SK-N-DZ (cell line): ENCODE results near the gene ANKZF1.

Source experiments
- DNase-seq: peaks from one replicate; pipeline ENCODE4 v3.0.0-alpha.2; 2015; ENCODE audit warnings: low spot score

Gene ANKZF1

DNA sequence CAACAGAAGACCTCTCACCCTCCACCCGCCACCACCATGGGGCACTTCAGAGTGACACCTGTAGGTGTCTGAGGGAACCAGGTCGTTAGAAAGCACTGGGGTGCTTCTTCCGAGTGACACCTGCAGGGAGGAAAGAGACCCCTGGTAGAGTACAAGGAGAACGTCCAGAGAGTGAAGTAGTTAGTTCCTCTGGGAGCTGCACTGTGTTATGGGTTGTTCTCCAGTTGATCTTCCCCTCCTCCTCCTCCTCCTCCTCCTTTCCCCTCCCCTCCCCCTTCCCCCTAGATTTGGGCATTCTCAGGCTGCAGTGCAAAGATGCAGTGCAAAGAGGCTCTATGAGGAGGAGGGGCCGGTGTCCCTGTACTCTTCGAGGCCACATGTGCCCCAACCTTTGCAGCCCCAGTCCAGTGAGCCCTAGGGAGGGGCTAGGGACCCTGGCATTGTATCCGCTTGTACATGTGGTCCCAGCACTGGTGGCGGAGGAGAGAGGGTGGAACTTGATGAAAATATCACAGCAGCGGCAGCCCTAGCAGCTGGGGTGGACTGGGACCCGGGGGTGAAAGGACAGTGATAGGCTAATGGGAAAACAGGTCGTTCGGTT is 50.4 kb downstream of the ANKZF1 start:
- no peak for DNase-seq

DNA sequence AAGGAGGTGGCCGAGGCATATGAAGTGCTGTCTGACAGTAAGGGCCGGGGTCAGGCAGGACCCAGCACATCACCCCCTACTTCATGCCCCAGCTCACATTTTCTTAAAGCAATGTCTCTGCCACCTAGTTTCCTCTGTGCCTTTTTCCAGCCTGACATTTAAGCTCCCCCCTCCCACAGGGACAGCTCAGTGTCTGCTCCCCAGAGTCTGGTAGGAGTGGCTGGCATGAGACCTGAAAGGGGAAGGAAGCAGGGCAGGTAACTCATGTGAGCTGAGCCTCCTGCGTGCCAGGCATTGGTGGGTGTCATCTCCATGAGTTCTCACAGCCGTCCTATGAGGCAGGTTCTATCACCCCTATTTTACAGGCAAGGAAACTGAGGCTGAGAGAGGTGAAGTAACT is 51.0 kb downstream of the ANKZF1 start:
- DNase-seq = no peak

DNA sequence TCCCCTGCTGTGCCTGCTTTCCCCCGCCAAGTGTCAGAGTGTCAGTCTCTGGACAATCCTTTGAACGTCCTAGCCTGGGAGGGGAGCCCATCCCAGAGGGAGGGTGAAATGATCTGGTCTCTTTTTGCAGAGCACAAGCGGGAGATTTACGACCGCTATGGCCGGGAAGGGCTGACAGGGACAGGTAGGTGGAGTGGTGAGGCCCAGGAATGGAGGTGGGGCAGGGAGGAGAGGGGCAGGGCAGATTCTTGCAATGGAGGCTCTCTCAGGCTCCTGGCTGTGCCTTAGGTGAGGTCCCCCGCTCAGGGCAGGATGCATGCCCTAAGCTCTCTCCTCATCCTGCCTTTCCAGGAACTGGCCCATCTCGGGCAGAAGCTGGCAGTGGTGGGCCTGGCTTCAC is 52.0 kb downstream of the ANKZF1 start:
- no peak for DNase-seq

DNA sequence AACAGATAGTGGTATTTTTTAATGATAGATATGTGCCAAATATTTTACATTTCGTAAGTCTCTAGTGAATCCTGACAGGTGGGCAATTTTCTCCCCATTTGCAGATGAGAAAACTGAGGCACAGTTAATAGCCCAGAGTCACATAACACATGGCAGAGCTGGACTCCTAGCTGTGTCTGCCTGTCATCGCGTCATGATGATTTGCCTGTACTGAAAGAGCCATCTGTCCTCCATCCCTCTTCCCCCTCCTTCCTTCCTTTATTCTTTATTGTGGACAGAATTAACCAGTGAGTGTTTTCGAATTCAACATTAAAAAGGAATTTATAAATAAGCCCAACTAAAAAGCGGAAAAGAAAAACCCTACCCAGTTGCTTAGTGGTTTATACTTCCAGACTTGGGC is 52.8 kb downstream of the ANKZF1 start:
- no peak for DNase-seq

DNA sequence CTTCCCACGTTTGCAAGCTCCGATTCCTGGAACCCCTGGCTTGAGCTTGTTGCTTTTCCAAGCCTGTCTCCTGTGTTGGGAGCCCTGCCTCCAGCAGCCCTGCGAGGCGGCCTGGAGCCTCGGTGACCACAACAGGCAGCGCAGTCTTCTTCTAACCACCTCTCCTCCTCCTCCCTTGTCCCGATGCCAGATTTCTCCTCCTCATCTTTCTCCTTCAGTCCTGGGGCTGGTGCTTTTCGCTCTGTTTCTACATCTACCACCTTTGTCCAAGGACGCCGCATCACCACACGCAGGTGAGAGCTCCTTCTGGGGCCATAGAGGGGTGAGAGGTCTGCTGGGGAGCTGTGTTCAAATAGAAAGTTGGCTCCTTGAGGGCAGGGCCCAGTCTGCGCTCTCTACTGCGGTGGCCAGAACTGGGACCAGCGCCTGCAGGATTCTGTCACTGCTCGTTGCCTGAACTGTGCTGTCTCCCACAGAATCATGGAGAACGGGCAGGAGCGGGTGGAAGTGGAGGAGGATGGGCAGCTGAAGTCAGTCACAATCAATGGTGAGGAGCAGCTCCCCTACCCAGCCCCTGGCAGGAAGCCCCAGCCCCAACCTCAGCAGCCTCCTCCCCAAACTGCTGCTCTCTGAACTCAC is 53.5 kb downstream of the ANKZF1 start:
- no peak for DNase-seq

DNA sequence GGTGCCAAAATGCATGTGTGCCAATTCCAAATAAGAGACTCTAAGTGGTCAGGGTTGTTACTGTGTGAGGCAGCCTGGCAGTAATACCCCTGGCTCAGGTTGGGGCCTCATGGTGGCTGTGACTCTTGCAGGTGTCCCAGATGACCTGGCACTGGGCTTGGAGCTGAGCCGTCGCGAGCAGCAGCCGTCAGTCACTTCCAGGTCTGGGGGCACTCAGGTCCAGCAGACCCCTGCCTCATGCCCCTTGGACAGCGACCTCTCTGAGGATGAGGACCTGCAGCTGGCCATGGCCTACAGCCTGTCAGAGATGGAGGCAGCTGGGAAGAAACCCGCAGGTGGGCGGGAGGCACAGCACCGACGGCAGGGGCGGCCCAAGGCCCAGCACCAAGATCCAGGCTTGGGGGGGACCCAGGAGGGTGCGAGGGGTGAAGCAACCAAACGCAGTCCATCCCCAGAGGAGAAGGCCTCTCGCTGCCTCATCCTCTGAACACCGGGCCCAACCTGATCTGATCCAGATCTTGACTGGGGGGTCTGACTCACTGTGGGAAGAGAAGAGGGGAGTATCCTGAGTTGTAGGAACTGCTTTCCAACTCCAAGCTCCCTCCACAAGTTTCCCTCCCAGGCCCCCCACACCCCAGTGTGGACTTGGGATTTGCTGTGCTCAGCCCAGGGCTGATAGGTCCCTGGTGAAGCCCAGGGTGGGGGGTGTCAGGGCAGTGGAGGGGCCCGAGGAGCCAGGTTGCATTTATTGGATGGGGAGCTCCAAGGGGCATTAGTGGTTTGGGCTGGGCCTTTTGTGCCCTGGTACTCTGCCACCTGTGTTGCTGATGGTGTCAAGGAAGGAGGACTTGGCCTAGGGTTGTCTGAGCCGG is 55.1 kb downstream of the ANKZF1 start:
- DNase-seq = no peak

DNA sequence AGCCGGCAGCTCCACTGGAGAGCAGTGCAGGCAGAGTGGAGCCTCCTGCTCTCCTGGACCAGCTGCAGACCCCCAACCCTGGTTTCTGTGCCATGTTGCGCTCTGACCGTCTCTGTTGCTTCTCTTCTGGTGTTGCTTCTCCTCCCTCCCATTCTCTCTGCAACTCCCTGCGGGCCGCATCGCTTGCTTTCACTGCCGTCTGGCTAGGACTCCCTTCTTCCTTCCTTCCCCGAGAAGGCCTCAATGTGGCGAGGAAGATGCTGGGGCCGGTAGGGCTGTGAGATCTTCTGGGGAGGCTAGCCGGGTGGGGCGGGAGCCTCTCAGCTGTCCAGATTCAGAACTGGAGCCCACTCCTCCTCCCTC is 55.7 kb downstream of the ANKZF1 start:
- no peak for DNase-seq

DNA sequence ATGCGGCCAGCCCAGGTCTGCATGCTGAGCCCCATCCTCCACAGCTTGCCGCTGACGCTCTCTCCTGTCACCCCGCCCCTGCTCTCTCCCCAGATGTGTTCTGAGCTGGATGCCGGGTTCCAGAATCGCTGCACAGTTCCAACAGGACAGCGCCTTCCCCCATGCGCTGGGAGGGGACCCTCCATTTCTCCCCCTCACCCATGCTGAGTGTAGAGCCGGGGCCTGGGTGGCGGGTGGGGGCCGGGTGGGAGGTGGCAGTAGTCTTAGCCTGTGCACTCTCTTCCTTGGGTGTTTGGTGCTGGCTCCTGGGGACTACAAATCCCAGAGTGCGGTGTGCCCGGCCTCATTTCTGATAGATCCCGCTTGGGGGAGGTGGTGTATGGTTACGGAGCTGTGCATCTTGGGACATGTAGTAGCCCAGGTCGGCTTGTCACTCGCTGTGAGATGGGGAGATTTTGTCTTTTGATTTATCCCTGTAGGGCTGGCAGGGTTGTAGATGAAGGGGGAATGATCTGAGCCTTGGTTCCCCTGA is 56.4 kb downstream of the ANKZF1 start:
- DNase-seq = peak; percentile 82
